K562 (cell line): ENCODE data around the gene PITRM1. TPM values are rescaled to one million over a fixed set of nuclear protein-coding genes. Genes with fewer than 3 reads are reported as not detected.

Experiments
- EHMT2 ChIP-seq: fragments of 450-650 bp; IDR thresholded peaks from 2 replicates; pipeline ENCODE4 v1.6.1; 2018; ENCODE audit warnings: antibody characterized with exemption
- FOXJ3 ChIP-seq: sonication (generic); formaldehyde crosslinking; IDR thresholded peaks from 2 replicates; pipeline ENCODE4 v1.4.0; 2020; ENCODE audit warnings: mild to moderate bottlenecking, missing genetic modification reagents
- FOXM1 ChIP-seq, 2 experiments: fragments of 450-650 bp in 1 of 2; sonication (generic) in 1 of 2; formaldehyde crosslinking in 1 of 2; IDR thresholded peaks; 2 replicates each; pipeline versions ENCODE4 v1.6.1 to v1.9.0; 2017 to 2022; ENCODE audit warnings: low read depth in 2 of 2, mild to moderate bottlenecking in 2 of 2, missing genetic modification reagents in 1 of 2, moderate library complexity in 1 of 2
- GATA2 ChIP-seq: sonication (generic); formaldehyde crosslinking; IDR thresholded peaks from 2 replicates; pipeline ENCODE4 v1.4.0; 2020; ENCODE audit warnings: mild to moderate bottlenecking, missing genetic modification reagents
- HDAC8 ChIP-seq: fragments of 450-650 bp; IDR thresholded peaks from 2 replicates; pipeline ENCODE4 v1.6.1; 2016; ENCODE audit warnings: mild to moderate bottlenecking, missing genetic modification characterization, moderate library complexity, missing compliant biosample characterization
- KLF1 ChIP-seq: fragments of 450-650 bp; IDR thresholded peaks from 2 replicates; pipeline ENCODE4 v1.6.1; 2016; ENCODE audit warnings: missing genetic modification characterization, missing compliant biosample characterization
- NFIX ChIP-seq: fragments of 250-450 bp; sonication (Bioruptor Pico); IDR thresholded peaks from 2 replicates; pipeline ENCODE4 v1.4.0; 2020; ENCODE audit warnings: low read depth, mild to moderate bottlenecking, moderate library complexity
- NKRF ChIP-seq: fragments of 450-650 bp; IDR thresholded peaks from 2 replicates; pipeline ENCODE4 v1.6.1; 2016; ENCODE audit warnings: borderline replicate concordance
- PHF20 ChIP-seq: fragments of 450-650 bp; IDR thresholded peaks from 2 replicates; pipeline ENCODE4 v1.6.1; 2018; ENCODE audit not compliant: partially characterized antibody
- RBM39 ChIP-seq: fragments of 200-400 bp; formaldehyde crosslinking; optimal IDR thresholded peaks from 2 replicates; pipeline ENCODE3; 2018; ENCODE audit warnings: low read depth, low read length
- ZBTB8A ChIP-seq: fragments of 450-650 bp; IDR thresholded peaks from 2 replicates; pipeline ENCODE4 v1.6.1; 2018; ENCODE audit warnings: mild to moderate bottlenecking, moderate library complexity; ENCODE audit not compliant: partially characterized antibody
- ZKSCAN8 ChIP-seq: fragments of 200-800 bp; sonication (Bioruptor generic); IDR thresholded peaks from 2 replicates; pipeline ENCODE4 v1.6.1; 2016; ENCODE audit warnings: missing genetic modification characterization, missing compliant biosample characterization
- ZNF224 ChIP-seq: sonication (generic); formaldehyde crosslinking; IDR thresholded peaks from 2 replicates; pipeline ENCODE4 v1.8.0; 2022; ENCODE audit warnings: mild to moderate bottlenecking, missing genetic modification reagents
- ZZZ3 ChIP-seq: fragments of 450-650 bp; IDR thresholded peaks from 2 replicates; pipeline ENCODE4 v1.6.1; 2016; ENCODE audit warnings: antibody characterized with exemption, mild to moderate bottlenecking, moderate library complexity
- polyA plus RNA-seq, 8 experiments: library from polyadenylated mRNA; depleted of rRNA in 4 of 8; stranded (reverse) in 5 of 8; unstranded in 3 of 8; fragments of >200 nt; fragmentation: Nextera tagmentation in 2 of 8; fragmentation: Illumina TruSeq in 1 of 8; extraction: Ambion mirVana in 2 of 8; extraction: Trizol in 1 of 8; gene quantifications; 2 replicates each; pipeline versions ENCODE4 v1.2.1 to v1.2.3, GENCODE V29; 2011 to 2014; ENCODE audit warnings: inconsistent platforms in 1 of 8, missing spikeins in 1 of 8
- total RNA-seq, 7 experiments: library from RNA; depleted of rRNA in 6 of 7; stranded (reverse); fragments of >200 nt in 6 of 7; fragmentation: Illumina TruSeq in 2 of 7; extraction: Trizol in 2 of 7; gene quantifications; 2 replicates each; pipeline versions ENCODE4 v1.2.1 to v1.2.3, GENCODE V29; 2011 to 2021; ENCODE audit warnings: low replicate concordance in 1 of 7
- TF ChIP-seq, protein P1 (sequence below), 2 experiments: fragments of 450-650 bp in 1 of 2; IDR thresholded peaks; 2 replicates each; pipeline ENCODE4 v1.6.1; 2011 to 2017; ENCODE audit warnings: low read depth in 2 of 2, antibody characterized with exemption in 1 of 2, borderline replicate concordance in 1 of 2, low read length in 1 of 2, mild to moderate bottlenecking in 1 of 2, mixed read lengths in 1 of 2; ENCODE audit not compliant: control insufficient read depth in 1 of 2
- TF ChIP-seq, protein P2 (sequence below): IDR thresholded peaks from 2 replicates; pipeline ENCODE4 v1.6.1; 2011; ENCODE audit not compliant: insufficient read length; ENCODE audit errors: extremely low read depth
- TF ChIP-seq, protein P3 (sequence below): IDR thresholded peaks from 2 replicates; pipeline ENCODE4 v1.6.1; 2011; ENCODE audit warnings: borderline replicate concordance, low read depth, mild to moderate bottlenecking, moderate library complexity, low read length; ENCODE audit not compliant: insufficient read depth, poor library complexity, severe bottlenecking
- TF ChIP-seq, protein P4 (sequence below): fragments of 250-450 bp; sonication (Bioruptor Pico); IDR thresholded peaks from 2 replicates; pipeline ENCODE4 v1.6.1; 2021; ENCODE audit warnings: mild to moderate bottlenecking

PITRM1 gene
- total and polyA plus RNA-seq, 9 of the 15 experiments (the other 6 are each of a cell fraction or from before 2014, with no cell fraction given) = 21.1 to 70.4 (median 39.7) TPM

DNA sequence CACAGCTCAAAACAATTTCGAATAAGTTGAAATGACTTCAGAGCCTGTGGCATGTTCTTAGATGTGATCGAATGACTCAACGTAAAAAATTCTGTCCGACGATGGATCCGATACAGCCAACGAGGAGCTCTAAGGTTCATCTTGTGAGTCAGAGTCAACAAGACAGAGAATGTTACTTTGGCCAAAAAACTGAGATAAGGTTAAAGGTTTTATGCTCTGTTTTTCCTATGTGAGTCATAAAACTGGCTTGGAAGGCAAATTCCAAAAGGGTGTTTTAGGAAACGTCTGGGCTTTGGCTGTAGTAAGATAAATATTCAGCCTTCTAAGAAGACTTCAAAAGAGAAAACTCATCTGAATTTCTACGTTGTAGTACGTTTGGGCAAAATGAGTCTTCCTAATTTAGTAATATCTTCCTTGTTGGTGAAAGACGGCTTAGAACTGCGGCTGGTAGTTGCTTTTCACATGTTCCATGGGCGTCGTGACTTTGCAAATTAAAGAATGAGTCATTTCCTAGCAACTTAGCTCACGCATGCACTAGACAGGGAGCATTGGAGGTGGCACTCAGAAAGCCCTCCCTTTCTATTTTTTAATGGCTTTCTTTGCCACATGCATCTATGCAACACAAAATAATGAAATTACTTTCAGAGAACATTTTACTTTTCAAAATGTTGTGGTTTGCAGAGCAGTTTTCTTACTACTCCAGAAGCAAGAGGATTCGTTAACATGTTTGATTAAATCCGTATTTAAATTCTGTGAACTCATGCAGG is 77.0 kb downstream of the PITRM1 start (continued):
- TF ChIP-seq, protein P1, sequence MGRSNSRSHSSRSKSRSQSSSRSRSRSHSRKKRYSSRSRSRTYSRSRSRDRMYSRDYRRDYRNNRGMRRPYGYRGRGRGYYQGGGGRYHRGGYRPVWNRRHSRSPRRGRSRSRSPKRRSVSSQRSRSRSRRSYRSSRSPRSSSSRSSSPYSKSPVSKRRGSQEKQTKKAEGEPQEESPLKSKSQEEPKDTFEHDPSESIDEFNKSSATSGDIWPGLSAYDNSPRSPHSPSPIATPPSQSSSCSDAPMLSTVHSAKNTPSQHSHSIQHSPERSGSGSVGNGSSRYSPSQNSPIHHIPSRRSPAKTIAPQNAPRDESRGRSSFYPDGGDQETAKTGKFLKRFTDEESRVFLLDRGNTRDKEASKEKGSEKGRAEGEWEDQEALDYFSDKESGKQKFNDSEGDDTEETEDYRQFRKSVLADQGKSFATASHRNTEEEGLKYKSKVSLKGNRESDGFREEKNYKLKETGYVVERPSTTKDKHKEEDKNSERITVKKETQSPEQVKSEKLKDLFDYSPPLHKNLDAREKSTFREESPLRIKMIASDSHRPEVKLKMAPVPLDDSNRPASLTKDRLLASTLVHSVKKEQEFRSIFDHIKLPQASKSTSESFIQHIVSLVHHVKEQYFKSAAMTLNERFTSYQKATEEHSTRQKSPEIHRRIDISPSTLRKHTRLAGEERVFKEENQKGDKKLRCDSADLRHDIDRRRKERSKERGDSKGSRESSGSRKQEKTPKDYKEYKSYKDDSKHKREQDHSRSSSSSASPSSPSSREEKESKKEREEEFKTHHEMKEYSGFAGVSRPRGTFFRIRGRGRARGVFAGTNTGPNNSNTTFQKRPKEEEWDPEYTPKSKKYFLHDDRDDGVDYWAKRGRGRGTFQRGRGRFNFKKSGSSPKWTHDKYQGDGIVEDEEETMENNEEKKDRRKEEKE (IDR thresholded peaks at IDR 0.05; ENCODE audit: borderline replicate concordance in 1 of 2, control insufficient read depth in 1 of 2, low read depth in 2 of 2, low read length in 1 of 2) = no peak
- TF ChIP-seq HDAC8 (tag) (no peak), FOXJ3 (CRISPR knock-in tag) (no peak), NKRF (no peak), ZBTB8A (no peak), EHMT2 (no peak), ZKSCAN8 (CRISPR knock-in tag) (peak; percentile 59; the same call in 1 of the 2 replicates), FOXM1 (IDR thresholded peaks at IDR 0.05; ENCODE audit: low read depth) (no peak), FOXM1 (CRISPR knock-in tag; IDR thresholded peaks at IDR 0.05; ENCODE audit: low read depth) (no peak), PHF20 (peak; percentile 10), GATA2 (CRISPR knock-in tag) (no peak), NFIX (CRISPR knock-in tag) (no peak), ZZZ3 (no peak), KLF1 (tag) (no peak), ZNF224 (CRISPR knock-in tag) (no peak), RBM39 (no peak)
- TF ChIP-seq, protein P2, sequence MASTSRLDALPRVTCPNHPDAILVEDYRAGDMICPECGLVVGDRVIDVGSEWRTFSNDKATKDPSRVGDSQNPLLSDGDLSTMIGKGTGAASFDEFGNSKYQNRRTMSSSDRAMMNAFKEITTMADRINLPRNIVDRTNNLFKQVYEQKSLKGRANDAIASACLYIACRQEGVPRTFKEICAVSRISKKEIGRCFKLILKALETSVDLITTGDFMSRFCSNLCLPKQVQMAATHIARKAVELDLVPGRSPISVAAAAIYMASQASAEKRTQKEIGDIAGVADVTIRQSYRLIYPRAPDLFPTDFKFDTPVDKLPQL = no peak
- TF ChIP-seq, protein P3, sequence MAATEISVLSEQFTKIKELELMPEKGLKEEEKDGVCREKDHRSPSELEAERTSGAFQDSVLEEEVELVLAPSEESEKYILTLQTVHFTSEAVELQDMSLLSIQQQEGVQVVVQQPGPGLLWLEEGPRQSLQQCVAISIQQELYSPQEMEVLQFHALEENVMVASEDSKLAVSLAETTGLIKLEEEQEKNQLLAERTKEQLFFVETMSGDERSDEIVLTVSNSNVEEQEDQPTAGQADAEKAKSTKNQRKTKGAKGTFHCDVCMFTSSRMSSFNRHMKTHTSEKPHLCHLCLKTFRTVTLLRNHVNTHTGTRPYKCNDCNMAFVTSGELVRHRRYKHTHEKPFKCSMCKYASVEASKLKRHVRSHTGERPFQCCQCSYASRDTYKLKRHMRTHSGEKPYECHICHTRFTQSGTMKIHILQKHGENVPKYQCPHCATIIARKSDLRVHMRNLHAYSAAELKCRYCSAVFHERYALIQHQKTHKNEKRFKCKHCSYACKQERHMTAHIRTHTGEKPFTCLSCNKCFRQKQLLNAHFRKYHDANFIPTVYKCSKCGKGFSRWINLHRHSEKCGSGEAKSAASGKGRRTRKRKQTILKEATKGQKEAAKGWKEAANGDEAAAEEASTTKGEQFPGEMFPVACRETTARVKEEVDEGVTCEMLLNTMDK = no peak
- TF ChIP-seq, protein P4, sequence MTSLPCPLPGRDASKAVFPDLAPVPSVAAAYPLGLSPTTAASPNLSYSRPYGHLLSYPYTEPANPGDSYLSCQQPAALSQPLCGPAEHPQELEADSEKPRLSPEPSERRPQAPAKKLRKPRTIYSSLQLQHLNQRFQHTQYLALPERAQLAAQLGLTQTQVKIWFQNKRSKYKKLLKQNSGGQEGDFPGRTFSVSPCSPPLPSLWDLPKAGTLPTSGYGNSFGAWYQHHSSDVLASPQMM (CRISPR knock-in tag) = no peak
